ENCODE results near the gene CTBP2.

CTBP2 gene

DNA sequence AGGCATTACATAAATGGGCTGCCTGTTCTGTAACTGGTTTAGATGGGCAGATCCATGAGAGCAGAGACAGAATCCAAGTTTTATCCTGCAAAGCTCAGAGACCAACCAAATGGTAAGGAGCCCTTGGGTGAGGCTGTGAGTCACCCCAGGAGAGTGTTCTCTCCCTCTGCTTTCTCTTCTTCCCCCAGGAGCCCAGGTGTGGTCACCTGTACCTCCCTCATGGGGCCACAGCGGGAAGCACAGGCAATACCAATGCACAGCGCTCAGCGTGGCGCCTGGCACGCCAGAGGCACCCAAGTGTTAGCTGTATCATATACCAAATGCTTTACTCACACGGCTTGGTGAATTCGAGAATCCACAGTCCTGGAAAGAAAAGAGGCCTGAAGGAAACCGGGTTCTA is 39.4 kb downstream of the CTBP2 start:
- DNase-seq = no peak

DNA sequence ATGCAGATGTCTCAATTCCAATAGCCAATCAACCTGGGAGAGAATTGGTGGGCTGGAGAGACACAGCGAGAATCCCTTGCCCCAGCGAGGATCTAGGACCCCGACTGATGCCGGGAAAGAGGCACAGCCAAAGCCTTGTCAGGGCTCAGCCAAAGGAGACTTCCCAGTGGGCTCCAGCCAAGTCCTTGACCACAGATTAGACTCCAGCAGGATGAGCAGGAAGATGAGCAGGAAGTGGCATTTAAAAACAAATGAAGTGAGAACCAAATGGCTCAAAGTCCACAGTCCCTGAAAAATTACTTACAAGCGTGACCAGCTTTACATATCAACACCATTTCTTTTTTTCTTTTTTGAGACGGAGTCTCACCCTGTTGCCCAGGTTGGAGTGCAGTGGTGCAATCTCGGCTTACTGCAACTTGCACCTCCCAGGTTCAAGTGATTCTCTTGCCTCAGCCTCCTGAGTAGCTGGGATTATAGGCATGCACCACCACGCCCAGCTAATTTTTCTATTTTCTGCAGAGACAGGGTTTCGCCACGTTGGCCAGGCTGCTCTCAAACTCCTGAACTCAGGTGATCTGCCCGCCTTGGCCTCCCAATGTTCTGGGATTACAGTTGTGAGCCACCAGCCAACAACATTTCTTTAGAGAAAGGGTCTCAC is 40.2 kb downstream of the CTBP2 start:
- no peak for DNase-seq

DNA sequence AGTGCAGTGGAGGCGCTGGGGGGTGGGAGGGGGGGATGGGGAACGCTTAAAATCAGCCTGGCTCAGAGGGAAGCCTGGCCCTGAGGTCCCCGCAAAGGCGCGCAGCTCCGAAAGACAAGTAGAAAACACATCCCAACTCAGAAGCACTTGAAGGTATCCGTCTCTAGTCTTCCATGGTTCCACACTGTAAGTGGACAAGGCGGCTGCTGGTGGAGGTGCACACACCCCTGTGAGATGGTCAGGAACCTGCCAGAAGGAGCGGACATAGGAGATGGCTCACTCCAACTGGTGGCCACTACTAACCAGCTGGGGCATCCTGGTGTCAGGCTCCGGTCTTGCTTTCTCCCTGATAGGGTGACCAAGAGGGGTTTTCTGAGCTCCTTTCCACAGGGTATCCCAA is 41.7 kb downstream of the CTBP2 start:
- DNase-seq = no peak

DNA sequence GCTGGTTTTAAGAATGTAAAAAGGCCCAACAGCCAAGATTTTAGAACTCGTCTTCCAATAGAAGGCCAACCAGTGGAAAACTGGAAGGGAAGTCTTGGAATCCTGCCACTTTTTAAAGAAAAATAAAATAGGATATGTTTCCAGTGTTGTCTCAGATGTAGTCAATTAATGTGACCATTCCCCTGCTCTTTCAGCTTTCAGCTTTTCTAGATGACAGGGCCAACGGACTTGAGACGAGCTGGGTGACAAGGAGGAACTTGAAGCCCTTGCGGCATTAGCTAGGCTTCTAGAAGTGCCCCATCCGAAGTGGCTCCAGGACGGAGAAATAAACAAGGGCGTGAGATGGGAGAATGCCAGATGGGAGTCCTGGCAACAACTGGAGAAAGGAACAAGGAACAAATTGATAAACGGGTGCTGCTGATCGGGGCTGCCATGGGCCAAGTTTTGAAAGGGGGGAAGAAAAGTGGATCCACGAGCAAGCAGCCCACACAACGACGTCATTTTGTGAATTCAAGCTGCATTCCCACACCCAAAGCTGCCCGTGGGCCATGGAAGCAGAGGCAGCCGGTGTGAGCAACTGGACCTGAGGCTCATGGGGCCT is 42.3 kb downstream of the CTBP2 start:
- DNase-seq = no peak

DNA sequence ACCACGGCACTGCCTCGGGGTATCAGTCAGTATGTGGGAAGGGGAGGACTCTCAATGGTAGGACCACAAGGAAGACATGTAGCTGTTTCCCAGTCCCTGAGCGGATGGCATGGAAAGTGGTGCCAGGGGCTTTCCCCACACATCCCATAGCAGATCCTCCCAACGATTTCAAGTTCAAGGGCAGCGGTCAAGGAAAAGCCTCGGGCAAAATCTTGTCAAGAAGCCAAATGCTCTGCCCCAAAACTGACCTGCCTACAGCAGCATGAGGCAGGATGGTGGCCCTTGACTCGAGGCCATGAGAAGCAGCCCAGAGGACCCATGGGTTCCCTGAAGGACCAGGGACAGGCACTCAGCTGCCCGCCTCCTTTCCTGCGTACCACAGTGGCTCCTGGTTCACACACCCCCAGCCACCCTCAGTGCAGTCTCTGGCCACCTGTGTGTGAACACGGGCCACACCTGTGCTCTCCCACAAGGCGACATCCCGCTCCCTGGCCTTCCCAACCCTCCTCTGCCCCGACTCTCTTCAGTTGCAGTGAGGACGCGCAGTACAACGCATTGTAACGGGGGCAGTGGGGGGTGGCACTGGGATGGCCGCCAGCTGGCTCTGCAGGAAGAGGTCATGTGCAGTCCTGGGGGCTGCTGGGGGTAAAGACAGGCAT is 43.6 kb downstream of the CTBP2 start:
- DNase-seq = no peak

DNA sequence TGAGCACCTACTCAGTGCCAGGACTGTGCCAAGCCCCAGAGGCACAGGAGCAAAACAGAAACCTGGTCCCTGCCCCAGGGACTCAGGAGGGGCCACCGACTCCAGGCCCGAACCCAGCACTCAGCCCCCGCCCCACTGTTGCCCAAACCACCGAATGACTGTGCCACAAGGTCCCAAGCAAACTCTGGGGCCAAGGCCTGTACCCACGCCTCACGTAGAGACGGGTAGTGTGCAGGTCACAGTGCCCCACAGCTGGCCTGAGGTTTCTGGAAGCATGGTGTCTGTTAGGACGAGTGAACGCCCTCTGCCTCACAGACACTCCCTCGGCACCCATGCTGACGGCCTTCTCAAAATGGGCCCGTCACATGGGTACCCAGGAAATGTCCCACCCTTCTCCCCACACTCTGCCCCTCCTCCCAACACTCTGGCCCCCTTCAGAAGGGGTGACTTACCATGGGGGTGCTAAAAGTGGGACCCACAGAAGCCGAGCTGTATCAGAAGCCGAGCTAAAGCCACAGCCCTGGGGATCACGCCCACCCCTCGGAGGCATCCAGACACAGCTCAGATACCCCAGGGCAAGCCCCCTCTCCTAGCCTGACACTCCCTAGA is 44.2 kb downstream of the CTBP2 start:
- DNase-seq = no peak

DNA sequence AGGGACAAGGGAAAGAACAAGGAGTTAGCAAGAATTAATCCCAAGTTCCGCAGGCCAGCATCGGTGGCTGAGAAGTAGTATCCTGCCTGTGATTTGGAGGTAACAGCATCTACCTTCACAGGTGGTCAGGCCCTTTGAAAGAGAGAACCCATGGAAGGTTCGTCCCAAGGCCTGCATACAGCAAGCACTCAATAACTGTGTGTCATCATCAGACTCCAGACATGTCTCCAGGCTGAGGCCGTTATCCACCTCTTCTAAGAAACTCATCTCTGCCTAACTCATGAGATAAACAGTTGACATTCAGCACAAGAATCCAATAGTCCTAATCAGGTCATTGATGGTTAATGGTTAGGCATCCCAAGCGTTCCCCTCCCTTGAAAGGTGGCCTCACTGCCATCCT is 45.0 kb downstream of the CTBP2 start:
- no peak for DNase-seq

DNA sequence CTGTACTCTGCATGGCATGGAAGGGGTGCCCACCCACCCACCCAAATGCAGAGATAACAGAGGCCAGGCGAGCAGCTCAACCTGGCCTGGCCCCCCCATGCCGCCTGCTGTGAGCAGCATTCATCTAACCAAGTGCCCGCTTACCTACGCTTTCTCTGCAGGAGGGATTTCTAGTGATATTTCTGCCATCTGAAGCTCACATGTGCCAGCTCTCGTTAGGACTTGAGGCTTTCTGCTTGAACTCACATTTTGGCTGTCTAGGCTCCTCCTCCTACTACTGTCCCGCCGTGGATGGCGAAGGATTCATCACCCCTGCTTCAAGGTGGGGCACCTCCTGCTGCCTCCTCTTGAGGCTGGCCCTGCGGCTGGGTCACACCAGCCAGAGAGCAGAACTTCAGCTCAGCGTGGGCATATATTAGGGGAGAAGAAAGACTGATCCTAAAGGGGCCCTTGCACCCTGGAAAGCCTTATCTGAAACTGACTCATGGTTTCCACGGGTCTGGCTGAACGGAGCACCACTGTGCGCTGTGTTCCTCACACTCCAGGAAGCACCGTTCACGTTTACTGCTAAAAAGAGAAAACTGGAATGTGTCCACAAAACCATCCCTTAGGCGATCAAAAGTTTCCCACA is 45.5 kb downstream of the CTBP2 start:
- no peak for DNase-seq

DNA sequence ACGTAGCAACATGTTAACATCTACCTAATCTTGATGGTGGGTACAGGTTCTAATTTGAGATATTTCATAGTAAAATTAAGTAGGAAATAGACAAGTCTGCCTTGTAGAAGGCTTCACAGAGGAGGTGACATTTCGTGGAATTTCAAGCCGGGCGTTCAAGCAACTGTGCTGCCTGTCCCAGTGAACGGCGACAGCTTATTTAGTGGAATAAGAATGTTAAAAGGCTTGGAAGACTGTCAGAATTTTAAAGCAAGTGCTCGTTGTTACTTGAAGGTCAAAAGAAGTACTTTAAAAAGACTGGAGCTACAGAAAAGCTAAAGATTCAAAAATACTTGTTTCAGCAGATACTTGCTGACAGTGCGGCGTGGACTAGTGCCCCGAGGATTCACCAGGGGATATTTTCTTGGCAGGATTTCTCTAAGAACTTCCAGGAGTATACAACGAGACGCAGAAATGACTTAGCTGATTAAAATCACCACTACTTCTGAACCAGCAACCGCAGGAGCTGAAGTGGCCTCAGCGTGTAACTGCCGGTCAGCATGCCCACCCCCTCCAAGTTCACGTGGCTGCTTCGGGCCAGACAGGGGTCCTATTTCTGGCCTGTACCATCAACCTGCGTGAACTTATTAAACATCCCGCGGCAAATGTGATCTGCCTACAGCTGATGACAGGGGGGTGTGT is 46.5 kb downstream of the CTBP2 start:
- no peak for DNase-seq

DNA sequence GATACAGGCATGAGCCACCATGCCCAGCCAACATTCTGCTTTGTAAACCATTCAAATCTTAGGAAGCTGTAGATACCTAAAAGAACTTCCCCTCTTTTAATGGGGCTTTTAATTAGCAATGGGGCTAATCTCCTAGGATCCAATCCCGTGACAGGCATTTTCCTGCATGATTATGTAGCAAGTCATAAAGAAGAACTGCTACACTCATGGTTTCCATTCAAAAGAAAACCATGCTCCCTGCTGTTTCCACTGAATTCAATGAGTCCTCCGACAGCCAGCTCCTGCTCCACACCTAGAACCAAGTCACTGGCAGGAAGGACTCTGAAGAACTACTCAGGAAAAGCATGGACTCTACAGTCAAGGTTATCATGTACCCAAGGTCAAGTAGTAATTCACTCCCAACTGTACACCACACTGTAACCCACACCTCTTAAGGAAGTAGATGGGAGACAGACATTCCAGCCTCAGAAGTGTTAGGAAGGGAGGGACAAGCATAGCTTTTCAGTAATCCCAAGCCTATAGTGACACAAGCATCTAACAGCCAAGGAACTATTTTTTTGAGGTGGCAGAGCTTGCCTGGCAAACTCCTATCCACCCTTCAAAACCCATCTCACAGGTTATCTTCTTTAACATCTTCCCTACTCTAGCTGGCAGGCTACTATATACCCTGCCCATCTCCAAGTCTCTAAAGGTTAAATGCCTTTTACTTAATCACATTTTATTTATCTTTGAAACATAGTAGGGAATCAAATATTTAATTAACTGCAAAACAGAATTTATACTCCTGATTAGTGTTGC is 47.5 kb downstream of the CTBP2 start:
- DNase-seq = no peak

DNA sequence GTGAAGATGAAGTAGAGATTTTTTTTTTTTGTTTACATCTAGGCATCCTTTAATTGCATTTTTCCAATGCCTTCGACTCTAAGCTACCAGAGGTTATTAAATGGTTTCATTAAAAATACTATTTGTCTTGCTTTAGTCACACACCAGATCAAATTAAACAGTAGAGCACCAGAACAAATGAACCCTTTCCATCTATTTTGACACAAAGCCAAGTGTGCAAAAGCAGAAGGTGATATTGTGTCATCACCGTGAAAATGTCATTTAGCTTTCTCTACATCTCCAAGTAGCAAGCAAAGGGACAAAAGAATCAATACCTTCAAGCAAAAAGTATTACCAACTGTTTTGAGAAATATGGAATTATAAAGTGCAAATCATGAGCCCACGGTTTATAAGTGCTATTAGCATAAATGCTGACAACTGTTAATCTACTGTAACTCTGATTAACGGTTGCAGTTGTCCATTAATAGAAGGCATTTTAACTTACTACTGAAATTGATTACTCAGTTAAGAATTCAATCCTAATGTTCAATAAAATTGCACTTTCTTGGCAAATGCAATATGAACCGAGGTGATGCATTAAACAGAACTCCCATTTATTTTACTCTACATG is 49.1 kb downstream of the CTBP2 start:
- no peak for DNase-seq

DNA sequence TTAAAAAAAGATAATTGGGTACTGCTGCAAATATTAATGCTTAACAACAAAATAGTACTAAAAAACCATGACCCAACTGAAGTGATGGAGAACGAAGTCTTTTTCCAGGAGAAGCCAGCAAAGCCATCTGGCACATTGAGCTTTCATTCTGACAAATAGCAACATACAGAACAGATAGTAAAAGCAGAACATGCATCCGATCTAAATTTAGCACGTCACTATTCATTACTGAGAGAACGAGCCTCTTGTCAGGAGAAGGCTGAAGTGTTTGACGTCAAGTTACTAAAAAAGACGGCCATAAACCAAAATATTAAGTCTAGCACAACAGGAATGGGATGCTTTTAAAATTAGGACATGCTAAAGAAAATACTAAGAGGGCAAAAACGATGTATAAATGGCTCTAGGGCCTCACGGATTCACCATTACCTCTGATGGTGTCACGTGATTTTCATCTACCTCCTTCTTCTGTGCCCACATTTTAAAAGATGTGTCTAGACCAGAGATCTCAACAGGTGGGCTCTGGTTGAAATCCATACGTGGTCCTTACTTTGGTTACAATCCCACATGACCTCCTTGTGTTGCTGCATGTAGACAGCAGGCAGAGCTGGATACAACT is 52.3 kb downstream of the CTBP2 start:
- DNase-seq = no peak

DNA sequence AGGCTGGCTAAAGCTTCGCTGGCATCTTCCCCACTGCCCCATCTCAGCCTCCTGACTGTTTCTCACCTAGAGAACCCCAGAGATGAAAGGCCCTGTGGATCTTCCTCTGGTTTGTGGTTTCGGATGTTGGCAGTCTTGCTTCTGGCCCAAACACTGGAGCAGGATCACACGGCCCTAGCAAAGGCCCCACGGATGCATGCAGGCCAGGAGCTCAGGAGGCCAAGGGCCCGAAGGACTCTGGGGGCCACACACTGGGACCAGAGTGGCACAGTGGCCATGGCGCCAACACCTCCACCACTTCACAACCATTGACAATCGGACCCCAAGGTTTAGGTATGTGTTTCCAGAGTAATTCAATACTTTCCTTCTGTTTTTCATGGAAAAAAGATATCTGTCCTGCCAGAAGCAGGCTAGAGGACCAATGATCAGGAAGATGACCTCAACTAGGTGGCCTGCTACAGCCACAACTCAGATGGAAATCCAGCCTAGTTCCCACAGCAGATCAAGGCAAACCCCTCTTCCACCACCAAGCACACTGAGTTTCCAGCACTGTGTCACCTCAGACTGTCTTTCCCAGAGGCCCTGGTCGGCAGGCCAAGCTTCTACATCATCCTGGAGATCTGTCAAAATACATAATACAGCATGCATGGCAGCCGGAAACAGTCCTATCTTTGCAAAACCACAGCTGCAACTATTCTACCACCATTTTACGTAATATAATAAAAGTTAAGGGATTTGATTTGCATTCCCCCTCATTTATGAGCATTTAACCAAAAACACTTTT is 53.0 kb downstream of the CTBP2 start:
- DNase-seq = no peak

DNA sequence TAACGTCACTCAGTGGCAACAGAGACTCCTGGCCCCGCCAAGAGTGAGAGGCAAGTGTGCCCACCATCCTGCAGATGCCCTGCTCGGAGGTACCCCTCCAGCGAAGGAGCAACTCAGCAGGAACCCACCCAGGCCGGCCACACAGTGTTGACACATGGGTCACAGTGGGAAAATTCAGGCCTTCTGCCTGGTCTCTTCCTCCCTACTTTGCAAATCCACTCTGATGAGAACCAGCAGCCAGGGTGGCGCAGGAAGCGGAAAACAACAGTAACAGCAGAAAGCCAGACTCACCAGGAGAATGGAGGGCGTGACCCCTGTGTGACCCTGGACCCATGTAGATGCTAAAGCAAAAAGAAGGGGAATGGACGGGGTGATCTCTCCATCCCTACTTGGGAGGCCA is 53.8 kb downstream of the CTBP2 start:
- no peak for DNase-seq

DNA sequence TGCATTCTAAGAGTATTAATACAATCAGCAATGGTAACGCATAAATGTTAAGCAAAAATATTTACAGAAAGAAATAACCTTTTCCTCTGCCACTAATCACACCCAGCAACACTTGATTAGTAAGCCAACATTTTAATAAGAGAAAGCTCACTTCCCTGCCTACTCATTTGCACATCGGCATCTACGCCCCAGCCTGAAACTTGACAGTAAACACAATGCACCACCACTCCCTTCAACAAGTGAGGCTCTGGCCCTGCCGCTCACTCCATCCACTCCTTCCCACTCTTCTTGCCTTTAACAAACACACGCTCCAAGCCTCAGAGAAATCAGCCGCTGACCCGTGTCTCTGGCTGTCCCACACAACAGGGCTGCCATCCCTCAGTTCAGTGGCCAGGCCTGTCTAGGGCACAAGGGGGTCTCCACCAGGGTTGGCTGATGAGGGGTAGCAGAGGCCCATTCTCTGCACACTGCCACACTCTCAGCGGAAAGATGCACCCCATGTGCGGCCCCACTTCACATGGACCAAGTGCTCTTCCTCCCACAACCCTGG is 54.6 kb downstream of the CTBP2 start:
- DNase-seq = no peak

DNA sequence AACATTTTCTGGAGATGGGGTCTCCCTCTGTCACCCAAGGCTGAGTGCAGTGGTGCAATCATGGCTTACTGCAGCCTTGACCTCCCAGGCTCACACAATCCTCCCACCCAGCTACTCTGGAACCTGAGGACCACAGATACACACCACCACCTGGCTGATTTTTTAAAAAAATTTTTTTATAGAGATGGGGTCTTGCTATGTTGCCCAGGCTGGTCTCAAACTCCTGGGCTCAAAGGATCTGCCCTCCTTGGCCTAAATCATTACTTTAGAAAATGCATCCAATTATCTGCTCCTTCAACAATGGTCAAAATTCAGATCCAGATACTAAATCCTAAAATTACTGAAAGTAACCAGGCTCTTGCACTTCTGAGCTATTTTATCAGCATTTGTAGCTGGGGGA is 55.2 kb downstream of the CTBP2 start:
- DNase-seq = no peak

DNA sequence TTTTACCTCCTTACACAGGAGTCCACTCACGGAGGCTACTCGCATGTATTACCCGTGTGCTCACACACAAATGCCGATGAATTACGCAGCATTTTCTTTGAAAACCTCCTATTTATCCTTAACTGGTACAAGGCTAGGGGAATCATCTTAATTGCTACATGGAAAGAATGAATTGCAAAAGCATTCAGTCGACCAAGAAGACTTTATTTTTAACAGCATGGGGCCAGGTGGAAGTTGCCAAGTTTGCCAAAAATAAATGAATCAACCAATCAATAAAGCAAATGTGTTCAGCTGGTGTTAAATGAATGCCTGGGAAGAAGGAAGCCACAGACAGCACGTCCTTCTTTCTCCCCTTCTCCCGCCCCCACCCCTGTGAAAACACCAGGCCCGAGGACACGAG is 55.8 kb downstream of the CTBP2 start:
- DNase-seq = no peak

DNA sequence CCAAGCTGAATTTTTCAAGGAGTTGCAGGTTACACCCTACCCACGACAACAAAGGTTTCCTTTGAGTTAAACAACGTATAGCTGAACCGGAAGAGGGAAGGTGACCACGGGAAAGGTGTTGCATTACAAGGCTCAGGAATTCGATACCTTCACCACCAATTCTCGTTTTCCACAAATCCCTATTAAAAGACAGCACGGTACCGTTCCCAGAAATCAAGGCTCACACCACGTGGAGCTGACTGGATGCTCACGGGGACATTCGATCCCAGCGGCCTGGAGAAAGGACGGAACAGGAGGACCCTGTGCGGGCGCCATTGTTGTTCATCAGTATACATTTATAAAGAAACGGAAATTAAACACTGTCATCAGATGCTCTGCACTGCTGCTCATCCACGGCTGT is 56.4 kb downstream of the CTBP2 start:
- DNase-seq = no peak

DNA sequence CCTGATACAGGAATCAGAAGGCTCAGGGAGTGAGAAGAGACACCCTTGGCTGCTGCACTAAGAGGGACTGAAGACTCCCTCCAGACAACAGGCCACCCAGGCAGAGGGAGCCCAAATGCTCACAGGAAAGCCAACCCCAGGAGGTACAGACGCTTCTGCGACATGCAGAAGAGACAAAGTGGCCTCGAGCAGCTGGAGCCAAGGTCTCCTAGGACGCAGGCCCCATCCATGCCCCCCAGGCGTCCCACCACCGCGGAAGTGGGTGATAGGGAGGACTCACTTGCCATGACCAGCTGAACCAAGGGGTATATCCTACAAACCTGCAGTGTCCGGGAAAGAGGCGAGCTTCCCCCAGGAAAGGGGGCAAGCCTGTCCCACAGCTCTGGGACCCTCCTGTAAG is 56.9 kb downstream of the CTBP2 start:
- no peak for DNase-seq

DNA sequence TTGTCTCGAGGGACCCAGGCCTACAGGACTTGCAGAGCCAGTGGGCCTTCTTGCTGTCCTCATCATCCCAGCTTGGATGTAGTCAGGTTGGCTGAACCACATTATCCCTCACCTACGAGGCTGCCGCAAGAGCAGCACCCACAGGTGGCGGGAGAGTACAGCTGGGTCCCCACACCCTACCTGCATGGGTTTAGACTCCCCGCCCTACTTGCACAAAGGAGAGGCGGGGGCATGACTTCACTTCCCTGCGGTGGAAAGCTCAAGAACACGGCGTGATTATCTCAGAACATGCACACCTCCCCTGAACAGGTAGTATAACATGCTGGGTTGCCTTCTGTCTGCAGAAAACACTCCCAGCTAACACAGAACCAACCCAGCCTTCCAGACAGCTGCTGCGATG is 57.5 kb downstream of the CTBP2 start:
- no peak for DNase-seq

Data from CD4-positive, alpha-beta T cell treated with Interleukin-4 for 4 hours (primary cell).